ENCODE measurements around the gene TEDDM1.

- TF ChIP-seq EP300 (conservative IDR thresholded peaks at IDR 0.05; ENCODE audit: poor library complexity, severe bottlenecking) (no peak), TAF1 (IDR thresholded peaks at IDR 0.05; ENCODE audit: low read depth) (no peak), EZH2 (IDR thresholded peaks at IDR 0.05; ENCODE audit: borderline replicate concordance, insufficient read depth, low read length, poor library complexity, severe bottlenecking) (no peak), CTCF (IDR thresholded peaks at IDR 0.05; ENCODE audit: poor library complexity, severe bottlenecking) (no peak), POLR2AphosphoS5 (IDR thresholded peaks at IDR 0.05) (no peak), RAD21 (conservative IDR thresholded peaks at IDR 0.05) (no peak)
These were observed 12.9 kb downstream of the TEDDM1 start for GRCh38 chr1:182387566-182387965.
